PC-9 (cell line): ENCODE results near the gene NLRP13. TPM values are rescaled to one million over a fixed set of nuclear protein-coding genes. Genes with fewer than 3 reads are reported as not detected.

Experiments used
- BruUV-seq: library from RNA; stranded (reverse); fragments of 400-500 nt; replicated peaks from 2 replicates; lab custom pipeline; 2021; lab: Mats Ljungman, UMichigan
- CTCF ChIA-PET: fragments of 300-600 bp; sonication (Branson Sonifier 250); formaldehyde crosslinking; loops from one replicate; lab custom pipeline; 2022; ENCODE audit warnings: antibody characterized with exemption; lab: Charles Lee
- POLR2A ChIA-PET: fragments of 300-600 bp; sonication (Branson Sonifier 250); formaldehyde crosslinking; loops from one replicate; lab custom pipeline; 2022; ENCODE audit warnings: antibody characterized with exemption; ENCODE audit not compliant: unreplicated experiment; lab: Charles Lee
- DNase-seq, 2 experiments: peaks; one replicate each; pipeline versions ENCODE4 v3.0.0 to v3.0.0-alpha.2; 2015 to 2022; ENCODE audit warnings: mixed read lengths in 1 of 2
- H2AFZ ChIP-seq: fragments of 200-600 bp; sonication (generic); 2 replicates; pipeline ENCODE4 v1.8.1; 2017; ENCODE audit warnings: antibody characterized with exemption
- H3F3A ChIP-seq: fragments of 200-600 bp; sonication (generic); 2 replicates; pipeline ENCODE4 v1.8.1; 2017; ENCODE audit warnings: antibody characterized with exemption, mild to moderate bottlenecking, low read depth; ENCODE audit not compliant: insufficient read depth
- H3K27ac ChIP-seq: fragments of 200-600 bp; sonication (generic); 2 replicates; pipeline ENCODE4 v1.6.1; 2016; ENCODE audit warnings: mixed run types
- H3K27me3 ChIP-seq: fragments of 200-600 bp; sonication (generic); 2 replicates; pipeline ENCODE4 v1.6.1; 2016; ENCODE audit warnings: low read depth, mixed run types; ENCODE audit not compliant: insufficient read depth
- H3K36me3 ChIP-seq: fragments of 200-600 bp; sonication (generic); 2 replicates; pipeline ENCODE4 v1.6.1; 2016; ENCODE audit warnings: low read depth, mixed run types
- H3K4me1 ChIP-seq: fragments of 200-600 bp; sonication (generic); replicated peaks from 2 replicates; pipeline ENCODE4 v1.6.1; 2016; ENCODE audit warnings: mixed run types; ENCODE audit not compliant: insufficient read depth
- H3K4me2 ChIP-seq: fragments of 200-600 bp; sonication (generic); 2 replicates; pipeline ENCODE4 v1.6.1; 2017; ENCODE audit warnings: mixed run types
- H3K4me3 ChIP-seq: fragments of 200-600 bp; sonication (generic); 2 replicates; pipeline ENCODE4 v1.6.1; 2016; ENCODE audit warnings: mixed run types
- H3K79me2 ChIP-seq: fragments of 200-600 bp; sonication (generic); 2 replicates; pipeline ENCODE4 v1.6.1; 2017; ENCODE audit warnings: low read depth, mixed run types
- H3K9me2 ChIP-seq: fragments of 200-600 bp; sonication (generic); 2 replicates; pipeline ENCODE4 v1.8.1; 2017; ENCODE audit warnings: mild to moderate bottlenecking; ENCODE audit not compliant: insufficient read depth
- H3K9me3 ChIP-seq: fragments of 200-600 bp; sonication (generic); 2 replicates; pipeline ENCODE4 v1.8.1; 2016; ENCODE audit warnings: low read depth; ENCODE audit not compliant: insufficient read depth
- H4K20me1 ChIP-seq: fragments of 200-600 bp; sonication (generic); 2 replicates; pipeline ENCODE4 v1.8.1; 2017; ENCODE audit not compliant: insufficient read depth
- EZH2 ChIP-seq: fragments of 200-600 bp; sonication (generic); IDR thresholded peaks from 2 replicates; pipeline ENCODE4 v1.8.0; 2017; ENCODE audit warnings: antibody characterized with exemption, low read depth
- intact Hi-C: fragments of 100-400 bp; cut with micrococcal nuclease; formaldehyde crosslinking; loops from one replicate; pipeline ENCODE4 v1.10.0; 2022; ENCODE audit not compliant: unreplicated experiment
- total RNA-seq: library from RNA; stranded (reverse); gene quantifications from 2 replicates; pipeline ENCODE4 v1.2.3, GENCODE V29; 2021
- TF ChIP-seq, protein P1 (sequence below): fragments of 200-600 bp; sonication (generic); conservative IDR thresholded peaks from 2 replicates; pipeline ENCODE4 v1.6.1; 2017; ENCODE audit warnings: mixed run types, antibody characterized with exemption, mild to moderate bottlenecking, moderate library complexity

Gene NLRP13
- total RNA-seq, 1 experiment from 2014 or later: not detected

DNA sequence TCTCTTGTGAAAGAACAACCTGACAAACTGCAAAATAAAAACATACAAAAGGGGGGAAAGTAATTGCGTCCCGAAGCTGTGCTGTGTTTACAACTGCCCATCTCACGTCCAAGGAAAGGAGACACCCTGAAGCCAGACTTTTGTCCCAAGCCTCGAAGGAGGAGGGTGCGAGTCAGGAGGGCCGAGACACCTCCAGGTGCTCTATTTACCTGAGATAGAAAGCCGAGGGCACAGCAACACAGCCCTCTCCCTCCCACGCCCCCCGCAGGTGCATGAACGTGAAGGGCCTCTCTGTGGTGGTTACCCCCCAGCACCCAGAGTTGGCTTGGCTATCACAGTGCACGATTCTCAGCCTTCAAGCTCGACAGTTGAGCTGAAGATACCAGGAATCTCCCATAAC lies 33.2 kb downstream of the NLRP13 start:
- BruUV-seq: no TSS peak
- no peaks in the 10 kb centered on the region for H3K4me1 ChIP-seq
- no peaks in the 10 kb centered on the region for H3K9me2 ChIP-seq
- no peak overlapping the region for H3K27ac ChIP-seq
- no peaks in the 10 kb centered on the region for H4K20me1 ChIP-seq
- peaks cover 88% of the 10 kb centered on the region for H3K27me3 ChIP-seq
- no peaks in the 10 kb centered on the region; the same call in 1 of the 2 replicates for H3K9me3 ChIP-seq
- no peaks in the 10 kb centered on the region for H3F3A ChIP-seq
- DNase-seq: no peak
- POLR2A ChIA-PET: interaction anchor here (0.7 kb wide), 1 partner anchor 995 kb away, joined by 8 read pairs; no protein-coding TSS in a partner anchor
- intact Hi-C loops: no loop called here
- CTCF ChIA-PET: no interaction called here
- no peak overlapping the region for H2AFZ ChIP-seq
- H3K36me3 ChIP-seq: no peaks in the 10 kb centered on the region
- no peak overlapping the region for H3K4me3 ChIP-seq
- no peak overlapping the region for H3K4me2 ChIP-seq
- H3K79me2 ChIP-seq: no peaks in the 10 kb centered on the region
- no peak for TF ChIP-seq EZH2
- TF ChIP-seq, protein P1, sequence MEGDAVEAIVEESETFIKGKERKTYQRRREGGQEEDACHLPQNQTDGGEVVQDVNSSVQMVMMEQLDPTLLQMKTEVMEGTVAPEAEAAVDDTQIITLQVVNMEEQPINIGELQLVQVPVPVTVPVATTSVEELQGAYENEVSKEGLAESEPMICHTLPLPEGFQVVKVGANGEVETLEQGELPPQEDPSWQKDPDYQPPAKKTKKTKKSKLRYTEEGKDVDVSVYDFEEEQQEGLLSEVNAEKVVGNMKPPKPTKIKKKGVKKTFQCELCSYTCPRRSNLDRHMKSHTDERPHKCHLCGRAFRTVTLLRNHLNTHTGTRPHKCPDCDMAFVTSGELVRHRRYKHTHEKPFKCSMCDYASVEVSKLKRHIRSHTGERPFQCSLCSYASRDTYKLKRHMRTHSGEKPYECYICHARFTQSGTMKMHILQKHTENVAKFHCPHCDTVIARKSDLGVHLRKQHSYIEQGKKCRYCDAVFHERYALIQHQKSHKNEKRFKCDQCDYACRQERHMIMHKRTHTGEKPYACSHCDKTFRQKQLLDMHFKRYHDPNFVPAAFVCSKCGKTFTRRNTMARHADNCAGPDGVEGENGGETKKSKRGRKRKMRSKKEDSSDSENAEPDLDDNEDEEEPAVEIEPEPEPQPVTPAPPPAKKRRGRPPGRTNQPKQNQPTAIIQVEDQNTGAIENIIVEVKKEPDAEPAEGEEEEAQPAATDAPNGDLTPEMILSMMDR: no peak

DNA sequence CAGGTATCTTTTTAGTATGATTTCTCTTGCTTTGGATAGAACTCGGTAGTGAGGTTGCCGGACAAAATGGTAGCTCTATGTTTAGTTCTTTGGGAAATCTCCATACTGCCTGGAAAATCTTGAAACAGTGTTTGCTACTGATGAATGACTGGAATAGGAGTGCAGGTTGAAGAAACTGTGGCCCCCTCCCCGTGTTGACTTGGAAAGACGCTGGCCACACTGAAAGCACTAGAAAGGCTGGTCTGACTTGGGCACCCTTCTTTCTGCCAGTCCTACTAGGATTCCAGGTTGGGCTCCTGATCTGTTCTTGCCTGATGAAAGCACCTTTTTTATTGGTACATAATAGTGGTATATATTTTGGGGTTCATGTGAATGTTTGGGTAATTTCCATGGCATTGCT lies 49.5 kb downstream of the NLRP13 start:
- intact Hi-C loops: no loop called here
- CTCF ChIA-PET: no interaction called here
- TF ChIP-seq, protein P1: no peak
- TF ChIP-seq EZH2: no peak

DNA sequence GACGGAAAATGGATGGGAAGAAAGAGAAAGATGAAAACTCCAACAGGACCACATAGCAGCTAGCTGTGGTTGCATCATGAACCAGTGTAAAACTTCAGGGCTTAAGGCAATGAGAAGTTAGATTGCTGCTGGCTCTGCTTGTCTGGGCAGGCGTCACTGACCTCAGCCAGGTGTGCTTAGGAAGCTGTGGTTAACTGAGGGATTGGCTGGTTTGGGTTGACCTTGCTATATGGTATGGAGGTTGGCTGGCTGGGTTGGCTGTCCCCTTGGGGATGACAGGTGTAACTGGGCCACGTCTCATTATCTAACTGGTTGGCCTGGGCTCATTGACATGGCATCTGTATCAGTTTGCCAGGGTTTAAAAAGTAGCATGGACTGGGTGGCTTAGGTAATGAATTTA lies 54.9 kb downstream of the NLRP13 start:
- H3K4me1 ChIP-seq: no peaks in the 10 kb centered on the region
- H3K36me3 ChIP-seq: no peaks in the 10 kb centered on the region
- no TSS peak for BruUV-seq
- no peak overlapping the region for H2AFZ ChIP-seq
- no peaks in the 10 kb centered on the region for H3K9me2 ChIP-seq
- no peak for DNase-seq
- H3K79me2 ChIP-seq: no peaks in the 10 kb centered on the region
- TF ChIP-seq EZH2: no peak
- TF ChIP-seq, protein P1: no peak
- H3K4me2 ChIP-seq: no peak overlapping the region
- CTCF ChIA-PET: no interaction called here
- H3K27ac ChIP-seq: no peak overlapping the region
- intact Hi-C loops: no loop called here
- H4K20me1 ChIP-seq: no peaks in the 10 kb centered on the region
- H3K9me3 ChIP-seq: no peaks in the 10 kb centered on the region
- H3K4me3 ChIP-seq: no peak overlapping the region
- POLR2A ChIA-PET: no interaction called here
- peaks cover 95% of the 10 kb centered on the region for H3K27me3 ChIP-seq
- H3F3A ChIP-seq: no peaks in the 10 kb centered on the region

More for the DNA sequence above, 49.5 kb downstream of the NLRP13 start:
- no peaks in the 10 kb centered on the region for H3F3A ChIP-seq
- no peak for DNase-seq
- no peak overlapping the region for H3K4me3 ChIP-seq
- H4K20me1 ChIP-seq: no peaks in the 10 kb centered on the region
- H3K9me3 ChIP-seq: no peaks in the 10 kb centered on the region
- no peaks in the 10 kb centered on the region for H3K36me3 ChIP-seq
- BruUV-seq: no TSS peak
- POLR2A ChIA-PET: no interaction called here
- no peaks in the 10 kb centered on the region for H3K4me1 ChIP-seq
- H3K4me2 ChIP-seq: no peak overlapping the region
- H2AFZ ChIP-seq: no peak overlapping the region
- H3K27me3 ChIP-seq: peaks cover 90% of the 10 kb centered on the region
- no peaks in the 10 kb centered on the region for H3K79me2 ChIP-seq
- H3K9me2 ChIP-seq: no peaks in the 10 kb centered on the region
- no peak overlapping the region for H3K27ac ChIP-seq
